Activated CD4-positive, alpha-beta T cell treated with anti-CD3 and anti-CD28 coated beads, Interleukin-2, amount 10 ng/mL, durations not matched to agents 7 days and 5 days (primary cell): ENCODE results near the gene SH3PXD2A. TPM values are rescaled to one million over a fixed set of nuclear protein-coding genes. Genes with fewer than 3 reads are reported as not detected.
"Not testable (repeated sequence)": the region's sequence is repeated elsewhere in the genome, so short reads cannot be mapped to it uniquely, and the experiment has no call there.

Experiments used
- CTCF ChIA-PET: fragments of 350-600 bp; sonication (Branson Sonifier 250); formaldehyde crosslinking; loops from one replicate; lab custom pipeline; 2021; ENCODE audit warnings: antibody characterized with exemption; lab: Charles Lee
- POLR2A ChIA-PET: fragments of 350-600 bp; sonication (Branson Sonifier 250); formaldehyde crosslinking; loops from one replicate; lab custom pipeline; 2021; ENCODE audit warnings: antibody characterized with exemption; lab: Charles Lee
- DNase-seq: peaks from one replicate; pipeline ENCODE4 v3.0.0-alpha.2; 2020
- H3K27ac Mint-ChIP-seq: one replicate; pipeline ENCODE4 v1.8.0; 2021; ENCODE audit warnings: mild to moderate bottlenecking, moderate library complexity, mixed read lengths
- H3K27me3 Mint-ChIP-seq: one replicate; pipeline ENCODE4 v1.8.0; 2021; ENCODE audit warnings: mixed read lengths
- H3K36me3 Mint-ChIP-seq: one replicate; pipeline ENCODE4 v1.8.0; 2021; ENCODE audit warnings: low read depth, mixed read lengths
- H3K4me1 Mint-ChIP-seq: one replicate; pipeline ENCODE4 v1.8.0; 2021; ENCODE audit warnings: mixed read lengths
- H3K4me3 Mint-ChIP-seq: one replicate; pipeline ENCODE4 v1.8.0; 2021; ENCODE audit warnings: mild to moderate bottlenecking, moderate library complexity, mixed read lengths
- H3K9me3 Mint-ChIP-seq: one replicate; pipeline ENCODE4 v1.8.0; 2021; ENCODE audit warnings: mixed read lengths
- total RNA-seq, 2 experiments: library from RNA; stranded (reverse); gene quantifications; one replicate each; pipeline ENCODE4 v1.2.3, GENCODE V29; 2021

The SH3PXD2A gene
- total RNA-seq, 2 experiments from 2014 or later: 11.9 to 12.7 TPM

DNA sequence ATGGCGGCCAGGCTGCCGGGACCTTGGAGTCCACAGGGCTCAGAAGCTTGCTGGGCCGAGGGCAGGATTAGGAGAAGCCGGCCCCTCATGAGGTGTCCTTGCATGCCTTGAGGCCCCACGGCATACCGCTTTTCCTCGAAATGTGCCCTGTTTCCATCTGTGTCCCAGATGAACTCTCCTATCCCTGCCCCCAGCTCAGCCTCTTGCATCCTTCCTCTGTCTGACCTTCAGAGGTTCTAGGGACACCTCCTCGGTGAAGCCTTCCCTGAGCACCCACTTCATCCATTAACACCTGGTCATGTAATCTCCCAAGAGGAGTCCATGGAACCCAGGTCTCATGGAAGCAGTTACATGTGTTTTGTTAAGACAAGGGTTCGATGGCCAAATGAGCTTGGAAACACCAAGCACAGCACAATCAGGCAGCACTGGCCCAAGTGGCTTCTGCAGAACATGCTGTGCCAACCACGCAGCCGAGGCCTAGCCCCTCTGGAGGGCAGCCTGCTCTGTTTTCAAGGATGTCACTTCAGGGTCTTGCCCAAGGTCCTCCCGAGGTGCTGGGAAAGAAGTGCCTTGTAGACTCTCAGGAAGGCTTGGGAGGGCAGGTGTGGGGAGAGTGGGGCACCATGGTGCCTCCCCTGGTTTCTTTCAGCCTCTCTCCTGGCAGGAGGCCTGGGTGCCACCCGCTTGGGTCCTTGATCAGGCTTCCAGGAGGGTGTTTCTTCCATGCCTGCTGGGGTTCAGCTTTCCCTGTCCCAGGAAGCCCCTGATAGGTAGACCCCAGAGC lies 237.6 kb downstream of the SH3PXD2A start:
- ChIA-PET CTCF (interaction anchor here (0.8 to 1.6 kb wide), 2 partner anchors 25 to 208 kb away, joined by 3 to 6 read pairs; no protein-coding TSS in a partner anchor), POLR2A (no interaction called here)
- Mint-ChIP-seq H3K4me3 (no peak overlapping the region), H3K36me3 (peaks cover 2% of the 10 kb centered on the region), H3K27me3 (no peaks in the 10 kb centered on the region), H3K9me3 (no peaks in the 10 kb centered on the region), H3K27ac (no peak overlapping the region), H3K4me1 (peaks cover 2% of the 10 kb centered on the region)
- no peak for DNase-seq

DNA sequence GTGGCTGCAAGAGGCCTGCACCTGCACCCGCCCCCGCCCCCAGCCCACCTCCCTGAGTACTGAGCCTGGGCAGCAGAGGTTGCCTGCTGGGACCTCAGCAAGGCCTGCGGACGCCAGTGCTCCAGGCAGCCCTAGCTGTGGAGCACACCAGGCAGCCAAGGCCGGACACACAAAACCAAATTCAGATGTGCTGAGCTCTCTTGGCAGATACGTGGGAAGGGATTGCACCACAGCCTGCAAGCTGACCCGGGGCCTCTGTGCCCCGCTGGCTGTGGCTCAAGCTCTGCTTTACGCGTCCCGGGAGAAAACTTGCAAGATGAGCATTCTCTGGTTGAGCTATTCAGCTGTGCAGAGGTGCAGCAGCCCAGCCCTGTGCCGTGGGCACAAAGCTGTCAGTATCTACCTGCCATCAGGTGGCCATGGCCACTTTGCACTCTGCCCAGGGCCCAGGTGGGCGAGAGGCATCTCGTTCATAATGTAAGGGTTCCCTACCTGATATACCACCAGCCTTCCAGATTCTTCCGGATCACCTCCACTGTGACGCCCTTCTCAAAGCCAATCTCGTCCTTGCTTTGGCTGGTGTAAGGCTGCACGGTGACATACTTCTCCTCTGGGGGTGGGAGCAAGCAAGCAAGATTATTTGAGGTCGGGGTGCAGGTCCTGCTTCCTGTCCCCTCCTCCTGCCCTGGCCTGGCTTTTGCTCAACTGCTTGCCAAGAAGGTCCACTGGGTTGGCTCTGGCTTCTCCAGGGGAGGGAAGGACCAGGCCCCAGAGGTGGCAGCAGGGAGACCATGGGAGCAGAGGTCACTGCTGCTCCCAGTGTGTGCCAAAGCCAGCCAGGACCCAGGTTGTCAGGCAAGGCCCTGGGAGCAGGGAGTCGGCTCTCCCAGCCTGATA lies 238.4 kb downstream of the SH3PXD2A start:
- Mint-ChIP-seq H3K4me3 (no peak overlapping the region), H3K9me3 (no peaks in the 10 kb centered on the region), H3K4me1 (peaks cover 2% of the 10 kb centered on the region), H3K27me3 (no peaks in the 10 kb centered on the region), H3K36me3 (peaks cover 2% of the 10 kb centered on the region), H3K27ac (no peak overlapping the region)
- POLR2A ChIA-PET: no interaction called here
- CTCF ChIA-PET: no interaction called here
- DNase-seq: no peak

DNA sequence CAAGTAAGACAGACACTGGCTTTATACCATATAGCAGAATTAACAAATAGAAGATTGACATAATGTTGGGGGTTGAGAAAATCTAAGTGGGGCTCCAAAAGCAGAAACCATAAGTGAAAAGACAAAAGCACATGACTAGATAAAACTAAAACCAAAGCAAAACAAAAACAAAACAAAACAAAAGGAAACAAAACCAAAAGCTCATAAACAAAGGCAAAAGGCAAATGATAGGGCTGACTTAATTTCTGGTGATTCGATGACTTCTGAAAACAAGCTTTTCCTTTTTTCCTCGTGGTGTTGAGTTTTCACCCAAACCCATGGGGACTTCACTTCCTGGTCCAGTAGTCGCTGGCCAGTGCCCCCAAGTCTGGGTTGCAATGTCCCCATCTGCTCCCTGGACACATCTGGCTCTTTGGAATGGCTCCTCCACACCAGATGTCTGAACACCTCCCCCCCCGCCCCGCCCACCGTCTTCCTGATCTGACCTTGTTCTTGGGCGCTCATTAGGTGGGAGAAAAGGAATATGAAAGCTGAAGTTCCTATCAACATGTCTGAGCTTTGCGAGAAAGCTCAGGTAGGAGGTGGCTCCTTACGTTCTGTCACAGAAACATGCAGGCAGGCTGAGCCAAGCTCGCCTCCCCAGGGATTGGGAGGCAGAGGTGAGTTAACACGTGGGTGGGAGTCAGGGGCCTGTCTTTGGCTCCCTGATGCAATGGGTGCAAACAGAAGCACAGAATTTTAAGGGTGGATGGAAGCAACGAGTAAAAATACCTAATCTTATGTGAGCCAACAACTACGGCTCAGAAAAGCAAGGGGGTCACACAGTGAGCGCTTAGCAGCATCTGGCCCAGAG lies 240.8 kb downstream of the SH3PXD2A start:
- Mint-ChIP-seq H3K4me3 (no peak overlapping the region), H3K9me3 (no peaks in the 10 kb centered on the region), H3K27me3 (no peaks in the 10 kb centered on the region), H3K36me3 (peaks cover 2% of the 10 kb centered on the region), H3K4me1 (peaks cover 2% of the 10 kb centered on the region), H3K27ac (no peak overlapping the region)
- CTCF ChIA-PET: interaction anchor here (0.7 to 1.8 kb wide), 7 partner anchors 10 to 160 kb away, joined by 3 to 6 read pairs (median 3); no protein-coding TSS in a partner anchor
- no peak for DNase-seq
- POLR2A ChIA-PET: interaction anchor here (0.6 kb wide), 1 partner anchor 69 kb away, joined by 10 read pairs; no protein-coding TSS in a partner anchor

DNA sequence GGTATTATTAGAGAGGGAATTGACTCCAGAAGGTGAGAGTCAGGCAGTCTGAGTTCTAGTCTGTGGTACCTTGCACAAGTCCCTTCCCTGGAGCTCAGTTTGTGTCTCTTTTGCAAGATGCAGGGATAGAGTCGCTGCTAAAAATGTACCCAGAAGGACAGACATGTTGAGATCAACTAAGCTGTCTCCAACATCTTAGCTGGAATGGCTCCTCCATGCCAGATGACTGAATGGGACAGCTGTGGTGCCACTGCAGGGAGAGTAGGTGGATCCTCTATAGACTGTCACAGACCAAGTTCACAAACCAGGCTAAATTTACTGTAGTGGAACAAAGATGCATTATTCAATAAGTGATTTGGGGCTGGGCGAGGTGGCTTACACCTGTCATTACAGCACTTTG lies 241.8 kb downstream of the SH3PXD2A start:
- Mint-ChIP-seq H3K27ac (no peak overlapping the region), H3K9me3 (no peaks in the 10 kb centered on the region), H3K27me3 (no peaks in the 10 kb centered on the region), H3K4me1 (peaks cover 2% of the 10 kb centered on the region), H3K4me3 (no peak overlapping the region), H3K36me3 (peaks cover 2% of the 10 kb centered on the region)
- CTCF ChIA-PET: interaction anchor here (0.8 to 1.8 kb wide), 5 partner anchors 11 to 83 kb away, joined by 3 to 6 read pairs (median 3); no protein-coding TSS in a partner anchor
- no peak for DNase-seq
- POLR2A ChIA-PET: no interaction called here

DNA sequence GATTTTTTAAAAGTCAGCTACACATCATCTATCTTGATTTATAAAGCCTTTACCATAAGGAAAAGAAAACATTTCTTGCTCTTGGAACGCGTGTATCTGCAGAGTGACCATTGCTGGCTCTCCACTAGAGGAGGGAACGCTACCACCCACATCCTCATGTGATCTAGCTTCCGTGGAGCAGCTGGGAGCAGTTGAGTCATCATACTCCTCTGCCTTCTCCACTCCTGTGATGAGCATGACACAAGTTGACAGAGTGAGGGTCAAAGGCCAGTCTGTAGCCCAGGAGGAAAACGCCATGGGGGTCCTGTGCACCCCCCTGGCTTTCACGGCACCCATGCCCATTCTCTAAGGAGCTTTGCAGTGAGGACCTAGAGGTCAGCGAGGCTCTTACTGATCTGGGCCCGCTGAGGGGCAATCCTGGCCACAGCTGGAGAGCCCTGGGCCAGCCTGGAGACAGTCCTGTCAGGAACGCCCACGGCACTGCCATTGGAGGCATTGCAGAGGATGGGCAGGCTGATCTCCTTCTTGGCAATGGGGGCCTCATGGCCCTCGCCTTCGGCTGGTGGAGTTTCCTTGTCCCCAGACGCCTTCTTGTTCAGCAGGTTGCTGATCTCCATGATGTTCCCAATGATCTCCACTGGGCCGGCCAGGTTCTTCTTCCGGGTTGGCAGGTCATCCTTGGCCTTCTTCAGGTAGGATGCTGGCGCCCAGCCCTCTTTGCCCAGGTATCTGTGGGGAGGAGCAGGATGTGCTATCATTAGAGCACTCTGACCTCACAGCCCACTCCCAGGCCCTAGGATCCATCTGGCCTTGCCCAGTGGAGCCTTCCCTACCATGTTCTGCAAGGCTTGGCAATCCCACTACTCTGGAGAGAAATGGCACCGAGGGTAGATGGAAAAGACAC lies 242.7 kb downstream of the SH3PXD2A start:
- POLR2A ChIA-PET: no interaction called here
- DNase-seq: no peak
- Mint-ChIP-seq H3K4me3 (no peak overlapping the region), H3K4me1 (peaks cover 2% of the 10 kb centered on the region), H3K36me3 (peaks cover 2% of the 10 kb centered on the region), H3K9me3 (no peaks in the 10 kb centered on the region), H3K27me3 (no peaks in the 10 kb centered on the region), H3K27ac (no peak overlapping the region)
- CTCF ChIA-PET: interaction anchor here (0.6 to 1.4 kb wide), 3 partner anchors 19 to 229 kb away, joined by 3 to 4 read pairs (median 3); no protein-coding TSS in a partner anchor

DNA sequence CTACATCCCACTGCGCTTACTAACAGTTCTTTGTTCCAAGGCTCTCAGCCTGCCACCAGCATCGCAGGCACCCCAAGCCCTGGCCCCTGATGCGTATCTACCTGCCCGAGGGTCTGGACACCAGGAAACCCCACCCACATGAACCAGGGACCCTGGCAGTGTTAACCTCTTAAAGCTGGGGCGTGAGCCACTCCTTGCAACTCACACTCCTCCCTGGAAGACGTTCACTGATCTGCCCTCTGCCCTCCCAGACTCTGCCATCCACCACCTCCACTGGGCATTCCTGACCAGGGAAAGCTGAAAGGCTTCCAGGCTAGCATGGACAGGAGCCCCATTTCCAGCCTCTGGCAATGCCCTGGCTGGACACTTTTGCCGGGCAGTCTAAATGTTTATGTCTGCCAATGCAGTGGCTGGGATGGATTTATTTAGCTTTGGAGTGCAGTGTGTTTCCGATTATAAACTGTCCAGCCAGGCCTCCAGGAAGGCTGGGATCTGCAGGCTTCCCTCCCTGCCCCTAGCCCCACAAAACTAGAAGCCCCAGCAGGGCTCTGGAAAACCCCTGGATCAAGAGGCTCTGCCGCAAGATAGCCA lies 244.4 kb downstream of the SH3PXD2A start:
- Mint-ChIP-seq H3K9me3 (no peaks in the 10 kb centered on the region), H3K36me3 (peaks cover 2% of the 10 kb centered on the region), H3K27me3 (no peaks in the 10 kb centered on the region), H3K4me1 (peaks cover 2% of the 10 kb centered on the region), H3K27ac (no peak overlapping the region), H3K4me3 (no peak overlapping the region)
- no peak for DNase-seq
- CTCF ChIA-PET: no interaction called here
- POLR2A ChIA-PET: interaction anchor here (0.7 kb wide), 1 partner anchor 534 kb away, joined by 3 read pairs; no protein-coding TSS in a partner anchor

DNA sequence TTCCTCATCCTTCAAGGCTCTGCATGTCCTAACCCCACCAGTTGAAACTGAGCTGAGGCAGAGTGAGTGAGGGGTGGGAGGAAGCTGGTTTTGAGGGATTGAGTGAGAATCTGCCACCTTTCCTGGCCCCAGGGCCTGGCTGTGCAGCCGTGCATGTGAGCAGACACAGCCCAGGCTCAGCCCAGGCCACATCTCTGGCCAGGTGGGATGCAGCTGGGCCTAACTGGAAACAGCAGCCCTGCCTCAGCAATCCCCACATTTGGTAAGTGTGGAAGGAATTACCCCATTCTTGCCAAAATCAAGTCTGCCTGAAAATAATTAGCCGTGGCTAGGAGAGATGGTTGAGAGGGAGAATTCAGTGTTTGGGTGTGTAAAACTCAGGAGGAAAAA lies 245.3 kb downstream of the SH3PXD2A start:
- no peak overlapping the region for H3K27ac Mint-ChIP-seq
- H3K9me3 Mint-ChIP-seq: no peaks in the 10 kb centered on the region
- H3K4me1 Mint-ChIP-seq: peaks cover 2% of the 10 kb centered on the region
- H3K36me3 Mint-ChIP-seq: peaks cover 2% of the 10 kb centered on the region
- no peaks in the 10 kb centered on the region for H3K27me3 Mint-ChIP-seq
- ChIA-PET CTCF (interaction anchor here (0.6 to 1.5 kb wide), 2 partner anchors 10 to 105 kb away, joined by 3 to 4 read pairs; no protein-coding TSS in a partner anchor), POLR2A (no interaction called here)
- no peak for DNase-seq
- no peak overlapping the region for H3K4me3 Mint-ChIP-seq

DNA sequence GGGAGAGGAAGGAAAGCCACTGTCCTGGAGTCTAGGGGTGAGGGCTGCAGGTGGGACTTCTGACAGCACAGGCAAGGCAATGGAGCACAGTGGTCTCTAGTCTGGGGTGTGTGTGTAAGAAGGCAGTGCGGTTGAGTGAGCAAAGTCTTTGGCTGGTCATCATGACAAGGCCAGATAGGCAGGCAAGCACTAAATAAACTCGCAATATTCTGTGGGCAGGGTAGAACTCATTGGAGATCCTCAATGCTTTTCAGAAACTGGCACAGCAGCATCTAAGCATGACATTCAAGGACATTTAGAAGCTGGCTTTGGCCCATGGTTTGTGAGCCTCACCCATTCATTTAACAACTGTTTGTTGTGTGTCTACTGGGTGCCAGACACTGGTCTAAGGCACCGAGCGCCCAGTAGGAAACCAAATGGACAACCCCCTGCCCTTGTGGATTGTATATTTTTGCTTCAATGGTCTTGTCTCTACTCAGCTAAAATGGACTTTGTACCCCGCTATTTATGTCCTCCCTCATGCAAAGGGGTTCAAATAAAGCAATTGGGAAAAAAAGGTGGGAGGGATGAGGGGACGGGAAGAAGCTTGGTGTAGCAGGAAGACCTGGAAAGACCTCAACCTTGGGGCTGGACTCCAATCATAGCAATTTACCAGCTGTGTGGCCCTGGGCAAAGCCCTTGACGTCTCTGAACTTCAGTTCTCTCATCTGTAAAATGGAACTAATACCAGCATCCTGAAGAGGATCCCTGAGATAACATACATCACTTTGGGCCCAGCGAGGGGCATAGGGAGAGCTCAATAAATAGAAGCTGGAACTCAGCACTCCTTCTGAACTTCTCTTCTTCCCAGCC lies 245.9 kb downstream of the SH3PXD2A start:
- Mint-ChIP-seq H3K27ac (no peak overlapping the region), H3K9me3 (no peaks in the 10 kb centered on the region), H3K4me1 (no peaks in the 10 kb centered on the region), H3K27me3 (no peaks in the 10 kb centered on the region), H3K36me3 (no peaks in the 10 kb centered on the region), H3K4me3 (no peak overlapping the region)
- POLR2A ChIA-PET: interaction anchor here (0.5 kb wide), 1 partner anchor 77 kb away, joined by 3 read pairs; no protein-coding TSS in a partner anchor
- CTCF ChIA-PET: interaction anchor here (0.6 to 1.5 kb wide), 3 partner anchors 11 to 105 kb away, joined by 3 to 4 read pairs (median 3); no protein-coding TSS in a partner anchor
- DNase-seq: no peak

DNA sequence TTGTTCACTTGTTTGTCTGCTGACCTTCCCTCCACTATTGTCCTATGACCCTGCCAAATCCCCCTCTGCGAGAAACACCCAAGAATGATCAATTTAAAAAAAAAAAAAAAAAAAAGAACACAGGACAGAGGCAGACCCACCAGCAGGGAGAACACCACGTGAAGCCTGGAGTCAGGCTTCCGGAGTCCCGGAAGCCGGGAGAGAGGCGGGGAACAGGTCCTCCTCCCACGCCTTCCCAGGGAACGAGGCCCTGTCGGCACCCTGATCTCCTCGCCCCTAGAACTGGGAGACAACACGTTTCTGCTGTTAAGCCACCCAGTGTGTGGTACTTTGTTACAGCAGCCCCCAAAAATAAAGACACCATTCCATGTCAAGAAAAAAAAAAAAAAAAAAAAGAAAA lies 247.3 kb downstream of the SH3PXD2A start:
- H3K27ac Mint-ChIP-seq, H3K9me3 Mint-ChIP-seq, DNase-seq, H3K27me3 Mint-ChIP-seq, CTCF ChIA-PET, POLR2A ChIA-PET, H3K4me3 Mint-ChIP-seq, H3K36me3 Mint-ChIP-seq, H3K4me1 Mint-ChIP-seq: not testable (repeated sequence)

DNA sequence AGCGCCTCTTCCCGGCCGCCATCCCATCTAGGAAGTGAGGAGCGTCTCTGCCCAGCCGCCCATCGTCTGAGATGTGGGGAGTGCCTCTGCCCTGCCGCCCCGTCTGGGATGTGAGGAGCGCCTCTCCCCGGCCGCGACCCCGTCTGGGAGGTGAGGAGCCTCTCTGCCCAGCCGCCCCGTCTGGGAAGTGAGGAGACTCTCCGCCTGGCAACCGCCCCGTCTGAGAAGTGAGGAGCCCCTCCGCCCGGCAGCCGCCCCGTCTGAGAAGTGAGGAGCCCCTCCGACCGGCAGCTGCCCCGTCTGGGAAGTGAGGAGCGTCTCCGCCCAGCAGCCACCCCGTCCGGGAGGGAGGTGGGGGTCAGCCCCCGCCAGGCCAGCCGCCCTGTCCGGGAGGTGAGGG lies 248.3 kb downstream of the SH3PXD2A start:
- H3K36me3 Mint-ChIP-seq, H3K9me3 Mint-ChIP-seq, H3K4me3 Mint-ChIP-seq, H3K27ac Mint-ChIP-seq, H3K27me3 Mint-ChIP-seq, CTCF ChIA-PET, DNase-seq, POLR2A ChIA-PET, H3K4me1 Mint-ChIP-seq: not testable (repeated sequence)
